Measurements from ENCODE around the gene GARIN1A.

GARIN1A gene

DNA sequence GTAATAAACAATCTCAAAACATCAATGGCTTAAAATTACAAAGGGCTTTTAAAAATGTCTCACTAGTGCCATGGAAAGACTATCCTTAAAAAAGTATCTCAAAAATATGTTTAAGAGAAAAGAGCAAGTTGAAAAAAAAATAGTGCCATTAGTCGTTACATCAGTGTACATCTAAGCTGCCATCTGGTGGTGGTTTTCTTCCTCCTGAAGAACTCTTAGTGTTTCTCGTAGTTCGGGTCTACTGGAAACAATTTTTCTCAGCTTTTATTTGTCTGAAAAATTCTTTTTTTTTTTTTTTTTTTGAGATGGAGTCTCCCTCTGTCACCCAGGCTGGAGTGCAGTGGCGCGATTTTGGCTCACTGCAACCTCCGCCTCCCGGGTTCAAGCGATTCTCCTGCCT is 5.9 kb upstream of the GARIN1A start:
- TF ChIP-seq, protein P1, sequence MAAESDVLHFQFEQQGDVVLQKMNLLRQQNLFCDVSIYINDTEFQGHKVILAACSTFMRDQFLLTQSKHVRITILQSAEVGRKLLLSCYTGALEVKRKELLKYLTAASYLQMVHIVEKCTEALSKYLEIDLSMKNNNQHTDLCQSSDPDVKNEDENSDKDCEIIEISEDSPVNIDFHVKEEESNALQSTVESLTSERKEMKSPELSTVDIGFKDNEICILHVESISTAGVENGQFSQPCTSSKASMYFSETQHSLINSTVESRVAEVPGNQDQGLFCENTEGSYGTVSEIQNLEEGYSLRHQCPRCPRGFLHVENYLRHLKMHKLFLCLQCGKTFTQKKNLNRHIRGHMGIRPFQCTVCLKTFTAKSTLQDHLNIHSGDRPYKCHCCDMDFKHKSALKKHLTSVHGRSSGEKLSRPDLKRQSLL (tag by site-specific recombination; IDR thresholded peaks at IDR 0.05) = no peak
- TF ChIP-seq, protein P2, sequence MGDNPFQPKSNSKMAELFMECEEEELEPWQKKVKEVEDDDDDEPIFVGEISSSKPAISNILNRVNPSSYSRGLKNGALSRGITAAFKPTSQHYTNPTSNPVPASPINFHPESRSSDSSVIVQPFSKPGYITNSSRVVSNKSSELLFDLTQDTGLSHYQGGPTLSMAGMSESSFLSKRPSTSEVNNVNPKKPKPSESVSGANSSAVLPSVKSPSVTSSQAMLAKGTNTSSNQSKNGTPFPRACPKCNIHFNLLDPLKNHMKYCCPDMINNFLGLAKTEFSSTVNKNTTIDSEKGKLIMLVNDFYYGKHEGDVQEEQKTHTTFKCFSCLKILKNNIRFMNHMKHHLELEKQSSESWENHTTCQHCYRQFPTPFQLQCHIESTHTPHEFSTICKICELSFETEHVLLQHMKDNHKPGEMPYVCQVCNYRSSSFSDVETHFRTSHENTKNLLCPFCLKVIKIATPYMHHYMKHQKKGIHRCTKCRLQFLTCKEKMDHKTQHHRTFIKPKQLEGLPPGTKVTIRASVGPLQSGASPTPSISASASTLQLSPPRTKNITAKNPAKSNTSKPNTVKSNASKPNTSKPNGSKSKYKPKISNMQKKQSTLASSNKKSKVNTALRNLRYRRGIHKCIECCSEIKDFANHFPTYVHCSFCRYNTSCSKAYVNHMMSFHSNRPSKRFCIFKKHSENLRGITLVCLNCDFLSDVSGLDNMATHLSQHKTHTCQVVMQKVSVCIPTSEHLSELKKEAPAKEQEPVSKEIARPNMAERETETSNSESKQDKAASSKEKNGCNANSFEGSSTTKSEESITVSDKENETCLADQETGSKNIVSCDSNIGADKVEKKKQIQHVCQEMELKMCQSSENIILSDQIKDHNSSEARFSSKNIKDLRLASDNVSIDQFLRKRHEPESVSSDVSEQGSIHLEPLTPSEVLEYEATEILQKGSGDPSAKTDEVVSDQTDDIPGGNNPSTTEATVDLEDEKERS (tag by site-specific recombination; IDR thresholded peaks at IDR 0.05) = no peak
- TF ChIP-seq, protein P3, sequence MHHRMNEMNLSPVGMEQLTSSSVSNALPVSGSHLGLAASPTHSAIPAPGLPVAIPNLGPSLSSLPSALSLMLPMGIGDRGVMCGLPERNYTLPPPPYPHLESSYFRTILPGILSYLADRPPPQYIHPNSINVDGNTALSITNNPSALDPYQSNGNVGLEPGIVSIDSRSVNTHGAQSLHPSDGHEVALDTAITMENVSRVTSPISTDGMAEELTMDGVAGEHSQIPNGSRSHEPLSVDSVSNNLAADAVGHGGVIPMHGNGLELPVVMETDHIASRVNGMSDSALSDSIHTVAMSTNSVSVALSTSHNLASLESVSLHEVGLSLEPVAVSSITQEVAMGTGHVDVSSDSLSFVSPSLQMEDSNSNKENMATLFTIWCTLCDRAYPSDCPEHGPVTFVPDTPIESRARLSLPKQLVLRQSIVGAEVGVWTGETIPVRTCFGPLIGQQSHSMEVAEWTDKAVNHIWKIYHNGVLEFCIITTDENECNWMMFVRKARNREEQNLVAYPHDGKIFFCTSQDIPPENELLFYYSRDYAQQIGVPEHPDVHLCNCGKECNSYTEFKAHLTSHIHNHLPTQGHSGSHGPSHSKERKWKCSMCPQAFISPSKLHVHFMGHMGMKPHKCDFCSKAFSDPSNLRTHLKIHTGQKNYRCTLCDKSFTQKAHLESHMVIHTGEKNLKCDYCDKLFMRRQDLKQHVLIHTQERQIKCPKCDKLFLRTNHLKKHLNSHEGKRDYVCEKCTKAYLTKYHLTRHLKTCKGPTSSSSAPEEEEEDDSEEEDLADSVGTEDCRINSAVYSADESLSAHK (tag by site-specific recombination; IDR thresholded peaks at IDR 0.05) = peak; percentile 77
- TF ChIP-seq, protein P4, sequence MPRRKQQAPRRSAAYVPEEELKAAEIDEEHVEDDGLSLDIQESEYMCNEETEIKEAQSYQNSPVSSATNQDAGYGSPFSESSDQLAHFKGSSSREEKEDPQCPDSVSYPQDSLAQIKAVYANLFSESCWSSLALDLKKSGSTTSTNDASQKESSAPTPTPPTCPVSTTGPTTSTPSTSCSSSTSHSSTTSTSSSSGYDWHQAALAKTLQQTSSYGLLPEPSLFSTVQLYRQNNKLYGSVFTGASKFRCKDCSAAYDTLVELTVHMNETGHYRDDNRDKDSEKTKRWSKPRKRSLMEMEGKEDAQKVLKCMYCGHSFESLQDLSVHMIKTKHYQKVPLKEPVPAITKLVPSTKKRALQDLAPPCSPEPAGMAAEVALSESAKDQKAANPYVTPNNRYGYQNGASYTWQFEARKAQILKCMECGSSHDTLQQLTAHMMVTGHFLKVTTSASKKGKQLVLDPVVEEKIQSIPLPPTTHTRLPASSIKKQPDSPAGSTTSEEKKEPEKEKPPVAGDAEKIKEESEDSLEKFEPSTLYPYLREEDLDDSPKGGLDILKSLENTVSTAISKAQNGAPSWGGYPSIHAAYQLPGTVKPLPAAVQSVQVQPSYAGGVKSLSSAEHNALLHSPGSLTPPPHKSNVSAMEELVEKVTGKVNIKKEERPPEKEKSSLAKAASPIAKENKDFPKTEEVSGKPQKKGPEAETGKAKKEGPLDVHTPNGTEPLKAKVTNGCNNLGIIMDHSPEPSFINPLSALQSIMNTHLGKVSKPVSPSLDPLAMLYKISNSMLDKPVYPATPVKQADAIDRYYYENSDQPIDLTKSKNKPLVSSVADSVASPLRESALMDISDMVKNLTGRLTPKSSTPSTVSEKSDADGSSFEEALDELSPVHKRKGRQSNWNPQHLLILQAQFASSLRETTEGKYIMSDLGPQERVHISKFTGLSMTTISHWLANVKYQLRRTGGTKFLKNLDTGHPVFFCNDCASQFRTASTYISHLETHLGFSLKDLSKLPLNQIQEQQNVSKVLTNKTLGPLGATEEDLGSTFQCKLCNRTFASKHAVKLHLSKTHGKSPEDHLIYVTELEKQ (tag by site-specific recombination; IDR thresholded peaks at IDR 0.05; ENCODE audit: borderline replicate concordance) = no peak
- TF ChIP-seq, protein P5, sequence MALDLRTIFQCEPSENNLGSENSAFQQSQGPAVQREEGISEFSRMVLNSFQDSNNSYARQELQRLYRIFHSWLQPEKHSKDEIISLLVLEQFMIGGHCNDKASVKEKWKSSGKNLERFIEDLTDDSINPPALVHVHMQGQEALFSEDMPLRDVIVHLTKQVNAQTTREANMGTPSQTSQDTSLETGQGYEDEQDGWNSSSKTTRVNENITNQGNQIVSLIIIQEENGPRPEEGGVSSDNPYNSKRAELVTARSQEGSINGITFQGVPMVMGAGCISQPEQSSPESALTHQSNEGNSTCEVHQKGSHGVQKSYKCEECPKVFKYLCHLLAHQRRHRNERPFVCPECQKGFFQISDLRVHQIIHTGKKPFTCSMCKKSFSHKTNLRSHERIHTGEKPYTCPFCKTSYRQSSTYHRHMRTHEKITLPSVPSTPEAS (tag by site-specific recombination; IDR thresholded peaks at IDR 0.05) = no peak
- TF ChIP-seq ZNF366 (tag by site-specific recombination; conservative IDR thresholded peaks at IDR 0.05) (no peak), ZNF23 (tag by site-specific recombination; IDR thresholded peaks at IDR 0.05; ENCODE audit: borderline replicate concordance) (no peak), OSR2 (tag by site-specific recombination; IDR thresholded peaks at IDR 0.05) (no peak), ZNF202 (tag by site-specific recombination; IDR thresholded peaks at IDR 0.05; ENCODE audit: borderline replicate concordance) (no peak)
- ChIA-PET POLR2A (no interaction called here), CTCF (interaction anchor here (0.6 to 1.8 kb wide), 3 partner anchors 75 to 192 kb away, joined by 4 to 6 read pairs (median 4); no protein-coding TSS in a partner anchor)
- Histone ChIP-seq H3K4me1 (ENCODE audit: control insufficient read depth, insufficient read depth, low read length) (no peaks in the 10 kb centered on the region), H3K4me3 (ENCODE audit: low read depth, low read length) (no peak overlapping the region), H3K27ac (ENCODE audit: extremely low read depth, low read depth, low read length) (no peak overlapping the region), H3K36me3 (ENCODE audit: control insufficient read depth in 2 of 2, insufficient read depth in 1 of 2, low read length in 2 of 2) (no peaks in the 10 kb centered on the region; a peak in 1 of 3 replicates), H3K9me3 (ENCODE audit: control insufficient read depth, insufficient read depth, low read depth, low read length) (no peaks in the 10 kb centered on the region)

DNA sequence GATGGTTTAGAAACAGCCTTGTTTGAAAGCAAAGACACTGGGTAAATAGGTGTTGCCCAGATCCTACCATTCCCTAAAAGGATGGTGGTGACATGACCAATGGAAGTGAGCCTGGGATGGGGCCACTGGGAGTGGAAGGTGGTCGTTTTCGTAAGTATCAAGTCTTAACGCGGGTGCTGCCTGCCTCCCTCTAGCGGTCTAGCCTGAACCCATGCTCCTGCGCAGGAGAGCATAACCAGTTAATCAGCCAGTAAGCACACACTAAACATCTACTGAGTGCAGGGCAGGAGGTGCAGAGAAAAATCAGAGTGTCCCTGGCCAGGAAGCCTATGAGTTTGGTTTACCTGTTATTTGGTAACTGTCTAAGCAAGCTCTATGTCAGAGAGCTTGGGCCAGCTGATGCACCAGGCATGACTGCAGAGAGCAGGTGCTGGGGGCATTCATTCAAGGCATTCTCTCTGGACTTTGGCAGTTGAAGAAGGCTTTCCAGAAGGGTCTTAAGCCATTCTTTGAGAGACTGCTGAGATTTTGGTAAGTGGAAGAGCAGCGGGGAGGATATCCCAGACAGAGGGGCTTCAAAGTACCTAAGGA is 930 bp downstream of the GARIN1A start:
- Histone ChIP-seq H3K9me3 (ENCODE audit: control insufficient read depth, insufficient read depth, low read depth, low read length) (no peaks in the 10 kb centered on the region), H3K27ac (ENCODE audit: extremely low read depth, low read depth, low read length) (no peak overlapping the region), H3K4me3 (ENCODE audit: low read depth, low read length) (no peak overlapping the region), H3K36me3 (ENCODE audit: control insufficient read depth in 2 of 2, insufficient read depth in 1 of 2, low read length in 2 of 2) (no peaks in the 10 kb centered on the region; a peak in 1 of 3 replicates), H3K4me1 (ENCODE audit: control insufficient read depth, insufficient read depth, low read length) (no peaks in the 10 kb centered on the region)
- ChIA-PET POLR2A (no interaction called here), CTCF (interaction anchor here (0.5 to 1.4 kb wide), 9 partner anchors 9 to 224 kb away, joined by 3 to 5 read pairs (median 3); no protein-coding TSS in a partner anchor)
- no peak for TF ChIP-seq ZNF571 (tag by site-specific recombination; IDR thresholded peaks at IDR 0.05)
- TF ChIP-seq, protein P6, sequence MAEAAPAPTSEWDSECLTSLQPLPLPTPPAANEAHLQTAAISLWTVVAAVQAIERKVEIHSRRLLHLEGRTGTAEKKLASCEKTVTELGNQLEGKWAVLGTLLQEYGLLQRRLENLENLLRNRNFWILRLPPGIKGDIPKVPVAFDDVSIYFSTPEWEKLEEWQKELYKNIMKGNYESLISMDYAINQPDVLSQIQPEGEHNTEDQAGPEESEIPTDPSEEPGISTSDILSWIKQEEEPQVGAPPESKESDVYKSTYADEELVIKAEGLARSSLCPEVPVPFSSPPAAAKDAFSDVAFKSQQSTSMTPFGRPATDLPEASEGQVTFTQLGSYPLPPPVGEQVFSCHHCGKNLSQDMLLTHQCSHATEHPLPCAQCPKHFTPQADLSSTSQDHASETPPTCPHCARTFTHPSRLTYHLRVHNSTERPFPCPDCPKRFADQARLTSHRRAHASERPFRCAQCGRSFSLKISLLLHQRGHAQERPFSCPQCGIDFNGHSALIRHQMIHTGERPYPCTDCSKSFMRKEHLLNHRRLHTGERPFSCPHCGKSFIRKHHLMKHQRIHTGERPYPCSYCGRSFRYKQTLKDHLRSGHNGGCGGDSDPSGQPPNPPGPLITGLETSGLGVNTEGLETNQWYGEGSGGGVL (tag by site-specific recombination; IDR thresholded peaks at IDR 0.05) = no peak
- TF ChIP-seq, protein P7, sequence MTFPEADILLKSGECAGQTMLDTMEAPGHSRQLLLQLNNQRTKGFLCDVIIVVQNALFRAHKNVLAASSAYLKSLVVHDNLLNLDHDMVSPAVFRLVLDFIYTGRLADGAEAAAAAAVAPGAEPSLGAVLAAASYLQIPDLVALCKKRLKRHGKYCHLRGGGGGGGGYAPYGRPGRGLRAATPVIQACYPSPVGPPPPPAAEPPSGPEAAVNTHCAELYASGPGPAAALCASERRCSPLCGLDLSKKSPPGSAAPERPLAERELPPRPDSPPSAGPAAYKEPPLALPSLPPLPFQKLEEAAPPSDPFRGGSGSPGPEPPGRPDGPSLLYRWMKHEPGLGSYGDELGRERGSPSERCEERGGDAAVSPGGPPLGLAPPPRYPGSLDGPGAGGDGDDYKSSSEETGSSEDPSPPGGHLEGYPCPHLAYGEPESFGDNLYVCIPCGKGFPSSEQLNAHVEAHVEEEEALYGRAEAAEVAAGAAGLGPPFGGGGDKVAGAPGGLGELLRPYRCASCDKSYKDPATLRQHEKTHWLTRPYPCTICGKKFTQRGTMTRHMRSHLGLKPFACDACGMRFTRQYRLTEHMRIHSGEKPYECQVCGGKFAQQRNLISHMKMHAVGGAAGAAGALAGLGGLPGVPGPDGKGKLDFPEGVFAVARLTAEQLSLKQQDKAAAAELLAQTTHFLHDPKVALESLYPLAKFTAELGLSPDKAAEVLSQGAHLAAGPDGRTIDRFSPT (tag by site-specific recombination; IDR thresholded peaks at IDR 0.05) = no peak
- TF ChIP-seq ZNF792 (tag by site-specific recombination; IDR thresholded peaks at IDR 0.05) = no peak
- TF ChIP-seq ZNF10 (tag by site-specific recombination; IDR thresholded peaks at IDR 0.05) = no peak
- no peak for TF ChIP-seq ZNF621 (tag by site-specific recombination; IDR thresholded peaks at IDR 0.05)
- TF ChIP-seq ZBTB1 (tag by site-specific recombination; IDR thresholded peaks at IDR 0.05) = no peak

All from HEK293 (cell line).